A673 (cell line): ENCODE data around the gene MEF2B.

ENCODE experiments used
- EZH2 ChIP-seq: fragments of 200-600 bp; sonication (generic); IDR thresholded peaks from 2 replicates; pipeline ENCODE4 v1.6.1; 2017; ENCODE audit warnings: borderline replicate concordance, low read depth, mild to moderate bottlenecking, mixed read lengths, antibody characterized with exemption, low read length; ENCODE audit not compliant: poor library complexity, severe bottlenecking
- TF ChIP-seq, protein P1 (sequence below): fragments of 300-800, 200-600 bp; sonication (generic); conservative IDR thresholded peaks from 2 replicates; pipeline ENCODE4 v1.5.1; 2017; ENCODE audit warnings: low read depth, mild to moderate bottlenecking, antibody characterized with exemption, low read length, moderate library complexity, mixed read lengths

DNA sequence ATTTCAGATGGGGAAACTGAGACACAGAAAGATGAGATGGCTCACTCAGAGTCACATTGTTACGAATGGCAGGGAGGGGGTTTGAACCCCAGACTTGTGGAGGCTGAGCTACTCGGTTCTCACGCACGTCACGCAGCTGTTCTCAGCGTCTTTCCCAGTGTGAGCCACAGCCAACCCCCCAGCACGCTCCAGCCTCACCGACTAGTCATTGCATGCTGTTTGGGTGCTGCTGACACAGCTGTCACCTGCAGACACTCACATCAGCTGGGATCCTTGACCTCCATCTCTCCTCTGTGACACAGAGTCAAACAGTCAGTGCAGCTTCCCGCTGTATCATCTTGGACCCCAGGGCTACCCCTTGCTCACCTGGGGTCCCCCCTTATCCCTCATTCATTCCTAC is 39.3 kb upstream of the MEF2B start:
- TF ChIP-seq, protein P1, sequence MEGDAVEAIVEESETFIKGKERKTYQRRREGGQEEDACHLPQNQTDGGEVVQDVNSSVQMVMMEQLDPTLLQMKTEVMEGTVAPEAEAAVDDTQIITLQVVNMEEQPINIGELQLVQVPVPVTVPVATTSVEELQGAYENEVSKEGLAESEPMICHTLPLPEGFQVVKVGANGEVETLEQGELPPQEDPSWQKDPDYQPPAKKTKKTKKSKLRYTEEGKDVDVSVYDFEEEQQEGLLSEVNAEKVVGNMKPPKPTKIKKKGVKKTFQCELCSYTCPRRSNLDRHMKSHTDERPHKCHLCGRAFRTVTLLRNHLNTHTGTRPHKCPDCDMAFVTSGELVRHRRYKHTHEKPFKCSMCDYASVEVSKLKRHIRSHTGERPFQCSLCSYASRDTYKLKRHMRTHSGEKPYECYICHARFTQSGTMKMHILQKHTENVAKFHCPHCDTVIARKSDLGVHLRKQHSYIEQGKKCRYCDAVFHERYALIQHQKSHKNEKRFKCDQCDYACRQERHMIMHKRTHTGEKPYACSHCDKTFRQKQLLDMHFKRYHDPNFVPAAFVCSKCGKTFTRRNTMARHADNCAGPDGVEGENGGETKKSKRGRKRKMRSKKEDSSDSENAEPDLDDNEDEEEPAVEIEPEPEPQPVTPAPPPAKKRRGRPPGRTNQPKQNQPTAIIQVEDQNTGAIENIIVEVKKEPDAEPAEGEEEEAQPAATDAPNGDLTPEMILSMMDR = no peak
- no peak for TF ChIP-seq EZH2
